HG03196 (cell line): ENCODE data around the gene LYRM9.
"Not testable (repeated sequence)": the region's sequence is repeated elsewhere in the genome, so short reads cannot be mapped to it uniquely, and the experiment has no call there.

Source experiments
- ATAC-seq: cut with Tn5 transposase; IDR thresholded peaks from one replicate; pipeline ENCODE4 v1.9.1; 2021; ENCODE audit not compliant: unreplicated experiment

LYRM9 gene

GRCh38 chr17:27892866-27893769 lies at the start of gene LYRM9:
Gene LYRM9, minus strand, starts transcription at chr17:27893365. Its CDS starts 10,671 bp downstream, at chr17:27882694.
- ATAC-seq: peak; percentile 90

- ATAC-seq: no peak
Observed at GRCh38 chr17:27940503-27941428, 47.6 kb upstream of the LYRM9 start.

- ATAC-seq: no peak
Observed at GRCh38 chr17:27939474-27940465, 46.6 kb upstream of the LYRM9 start.

GRCh38 chr17:27938864-27939263 lies 45.7 kb upstream of the LYRM9 start:
- ATAC-seq: no peak

- ATAC-seq: no peak
Observed at GRCh38 chr17:27938241-27938640, 45.1 kb upstream of the LYRM9 start.

GRCh38 chr17:27937025-27937546 lies 43.9 kb upstream of the LYRM9 start:
- ATAC-seq: no peak

GRCh38 chr17:27930000-27930399 lies 36.8 kb upstream of the LYRM9 start:
- ATAC-seq: no peak

GRCh38 chr17:27928587-27928986 lies 35.4 kb upstream of the LYRM9 start:
- no peak for ATAC-seq

- no peak for ATAC-seq
Observed at GRCh38 chr17:27927781-27928180, 34.6 kb upstream of the LYRM9 start.

- no peak for ATAC-seq
Observed at GRCh38 chr17:27921599-27921998, 28.4 kb upstream of the LYRM9 start.

GRCh38 chr17:27921077-27921476 lies 27.9 kb upstream of the LYRM9 start:
- no peak for ATAC-seq

- no peak for ATAC-seq
Observed at GRCh38 chr17:27920569-27920968, 27.4 kb upstream of the LYRM9 start.

GRCh38 chr17:27919079-27919478 lies 25.9 kb upstream of the LYRM9 start:
- no peak for ATAC-seq

GRCh38 chr17:27918498-27918897 lies 25.3 kb upstream of the LYRM9 start:
- no peak for ATAC-seq

GRCh38 chr17:27917000-27917399 lies 23.8 kb upstream of the LYRM9 start:
- ATAC-seq: no peak

GRCh38 chr17:27915709-27916108 lies 22.5 kb upstream of the LYRM9 start:
- ATAC-seq: no peak

GRCh38 chr17:27914382-27914781 lies 21.2 kb upstream of the LYRM9 start:
- no peak for ATAC-seq

GRCh38 chr17:27912964-27913363 lies 19.8 kb upstream of the LYRM9 start:
- ATAC-seq: no peak

- not testable (repeated sequence) for ATAC-seq
Observed at GRCh38 chr17:27912299-27912698, 19.1 kb upstream of the LYRM9 start.

GRCh38 chr17:27907976-27908558 lies 14.9 kb upstream of the LYRM9 start:
- no peak for ATAC-seq
